Activated T-helper 2 cell treated with anti-CD3 and anti-CD28 coated beads, Interferon-gamma antibody, Interleukin-2, Interleukin-4, amounts not matched to agents 10 μg/mL and 5 μg/mL and 100 μg/mL, durations not matched to agents 14 hours and 24 hours and 36 hours (primary cell): ENCODE data around the gene CACFD1. TPM values are rescaled to one million over a fixed set of nuclear protein-coding genes. Genes with fewer than 3 reads are reported as not detected.
A peak's percentile ranks its signal among the peaks of the same experiment; 100 is the strongest.

Experiments used
- DNase-seq: peaks from one replicate; pipeline ENCODE4 v3.0.0; 2021; ENCODE audit warnings: low spot score
- H3K27ac Mint-ChIP-seq: one replicate; pipeline ENCODE4 v1.8.0; 2021; ENCODE audit warnings: mixed read lengths
- H3K27me3 Mint-ChIP-seq: one replicate; pipeline ENCODE4 v1.8.0; 2021; ENCODE audit warnings: low read depth, mixed read lengths
- H3K36me3 Mint-ChIP-seq: one replicate; pipeline ENCODE4 v1.8.0; 2021; ENCODE audit warnings: low read depth, mixed read lengths
- H3K4me1 Mint-ChIP-seq: one replicate; pipeline ENCODE4 v1.8.0; 2021; ENCODE audit warnings: low read depth, mixed read lengths
- H3K4me3 Mint-ChIP-seq: one replicate; pipeline ENCODE4 v1.8.0; 2021; ENCODE audit warnings: low read depth, mild to moderate bottlenecking, moderate library complexity, mixed read lengths
- H3K9me3 Mint-ChIP-seq: one replicate; pipeline ENCODE4 v1.8.0; 2021; ENCODE audit warnings: mixed read lengths
- intact Hi-C: fragments of 100-400 bp; cut with micrococcal nuclease; formaldehyde crosslinking; loops from one replicate; pipeline ENCODE4 v1.15.1; 2023
- total RNA-seq: library from RNA; stranded (reverse); gene quantifications from 2 replicates; pipeline ENCODE4 v1.2.3, GENCODE V29; 2022

The CACFD1 gene
- 0.46 TPM in 2 replicates for total RNA-seq

- peaks cover 6% of the 10 kb centered on the region for H3K27me3 Mint-ChIP-seq
- intact Hi-C loops = loop anchor here (2.0 kb wide), 1 partner anchor 19 kb away; the partner anchor contains the start of gene SLC2A6
- peak within 1 kb of the TSS; percentile 88 for H3K4me3 Mint-ChIP-seq
- peaks cover 3% of the 10 kb centered on the region for H3K4me1 Mint-ChIP-seq
- no peaks in the 10 kb centered on the region for H3K36me3 Mint-ChIP-seq
- H3K9me3 Mint-ChIP-seq = no peaks in the 10 kb centered on the region
- peak within 1 kb of the TSS; percentile 76 for H3K27ac Mint-ChIP-seq
- peak; percentile 84 for DNase-seq
These were observed at the start of gene CACFD1 for GRCh38 chr9:133459476-133460404. TSS of gene CACFD1 (plus strand) at chr9:133459978. CDS start at chr9:133460067, 89 bp downstream.

GRCh38 chr9:133415170-133415569 is 44.6 kb upstream of the CACFD1 start:
- no peak for DNase-seq
- Mint-ChIP-seq H3K4me1 (peaks cover 28% of the 10 kb centered on the region), H3K27ac (no peak overlapping the region), H3K4me3 (peak overlapping the region; percentile 30), H3K27me3 (no peaks in the 10 kb centered on the region), H3K36me3 (peaks cover 63% of the 10 kb centered on the region), H3K9me3 (no peaks in the 10 kb centered on the region)
- intact Hi-C loops = loop anchor here (5.0 kb wide), 1 partner anchor 68 kb away; the partner anchor contains the start of genes MED22 and RPL7A

- Mint-ChIP-seq H3K27ac (peak within 1 kb of the TSS; percentile 88), H3K9me3 (no peaks in the 10 kb centered on the region), H3K27me3 (no peaks in the 10 kb centered on the region), H3K4me1 (peaks cover 44% of the 10 kb centered on the region), H3K36me3 (peaks cover 43% of the 10 kb centered on the region), H3K4me3 (peak within 1 kb of the TSS; percentile 93)
- DNase-seq = peak; percentile 84
- intact Hi-C loops = loop anchor here (1.0 to 5.0 kb wide), 4 partner anchors 42 to 70 kb away; partner anchors contain the start of genes MED22, RPL7A, SLC2A6 and STKLD1
These were observed 42.0 kb upstream of the CACFD1 start, which contains the start of gene REXO4 for GRCh38 chr9:133417541-133418461. TSS of gene REXO4 (minus strand) at chr9:133418010. CDS start at chr9:133417844, 166 bp downstream.

- Mint-ChIP-seq H3K4me3 (peak overlapping the region; percentile 93), H3K27ac (peak overlapping the region; percentile 50), H3K9me3 (no peaks in the 10 kb centered on the region), H3K36me3 (peaks cover 31% of the 10 kb centered on the region), H3K4me1 (peaks cover 42% of the 10 kb centered on the region), H3K27me3 (no peaks in the 10 kb centered on the region)
- intact Hi-C loops = loop anchor here (2.0 to 5.0 kb wide), 3 partner anchors 48 to 72 kb away; partner anchors contain the start of genes MED22, RPL7A and SLC2A6
- no peak for DNase-seq
These were observed 40.8 kb upstream of the CACFD1 start for GRCh38 chr9:133419005-133419404.

GRCh38 chr9:133420392-133420827 is 39.4 kb upstream of the CACFD1 start:
- H3K4me3 Mint-ChIP-seq = no peak overlapping the region
- intact Hi-C loops = no loop called here

GRCh38 chr9:133421615-133422542 is 37.9 kb upstream of the CACFD1 start, which contains the start of gene ADAMTS13:
TSS of gene ADAMTS13 (plus strand) at chr9:133422367. CDS start at chr9:133422444, 77 bp downstream.
- Mint-ChIP-seq H3K27me3 (peaks cover 4% of the 10 kb centered on the region), H3K36me3 (peaks cover 4% of the 10 kb centered on the region), H3K27ac (peak within 1 kb of the TSS; percentile 62), H3K4me1 (peaks cover 29% of the 10 kb centered on the region), H3K4me3 (no peak within 1 kb of the TSS), H3K9me3 (no peaks in the 10 kb centered on the region)
- intact Hi-C loops = no loop called here
- no peak for DNase-seq

More at GRCh38 chr9:133420392-133420827, 39.4 kb upstream of the CACFD1 start:
- peak overlapping the region; percentile 68 for H3K27ac Mint-ChIP-seq
- no peak for DNase-seq
- peaks cover 41% of the 10 kb centered on the region for H3K4me1 Mint-ChIP-seq
- H3K36me3 Mint-ChIP-seq = peaks cover 17% of the 10 kb centered on the region
- H3K9me3 Mint-ChIP-seq = no peaks in the 10 kb centered on the region
- H3K27me3 Mint-ChIP-seq = no peaks in the 10 kb centered on the region

GRCh38 chr9:133423216-133423615 is 36.6 kb upstream of the CACFD1 start:
- DNase-seq = no peak
- peaks cover 28% of the 10 kb centered on the region for H3K4me1 Mint-ChIP-seq
- intact Hi-C loops = no loop called here
- no peaks in the 10 kb centered on the region for H3K36me3 Mint-ChIP-seq
- H3K9me3 Mint-ChIP-seq = no peaks in the 10 kb centered on the region
- H3K4me3 Mint-ChIP-seq = no peak overlapping the region
- no peak overlapping the region for H3K27ac Mint-ChIP-seq
- H3K27me3 Mint-ChIP-seq = peaks cover 17% of the 10 kb centered on the region

GRCh38 chr9:133424187-133424586 is 35.6 kb upstream of the CACFD1 start:
- intact Hi-C loops = no loop called here
- Mint-ChIP-seq H3K4me1 (peaks cover 19% of the 10 kb centered on the region), H3K27me3 (peaks cover 18% of the 10 kb centered on the region), H3K36me3 (no peaks in the 10 kb centered on the region), H3K27ac (no peak overlapping the region), H3K4me3 (no peak overlapping the region), H3K9me3 (no peaks in the 10 kb centered on the region)
- no peak for DNase-seq

GRCh38 chr9:133425049-133425632 is 34.6 kb upstream of the CACFD1 start:
- Mint-ChIP-seq H3K4me1 (peaks cover 17% of the 10 kb centered on the region), H3K9me3 (no peaks in the 10 kb centered on the region), H3K27me3 (peaks cover 21% of the 10 kb centered on the region), H3K36me3 (no peaks in the 10 kb centered on the region), H3K4me3 (no peak overlapping the region), H3K27ac (no peak overlapping the region)
- intact Hi-C loops = no loop called here
- DNase-seq = no peak

GRCh38 chr9:133426011-133426410 is 33.8 kb upstream of the CACFD1 start:
- H3K4me3 Mint-ChIP-seq = no peak overlapping the region
- H3K27me3 Mint-ChIP-seq = peaks cover 23% of the 10 kb centered on the region
- DNase-seq = no peak
- intact Hi-C loops = no loop called here
- H3K36me3 Mint-ChIP-seq = no peaks in the 10 kb centered on the region
- peaks cover 13% of the 10 kb centered on the region for H3K4me1 Mint-ChIP-seq
- H3K27ac Mint-ChIP-seq = no peak overlapping the region
- no peaks in the 10 kb centered on the region for H3K9me3 Mint-ChIP-seq

- Mint-ChIP-seq H3K27ac (no peak overlapping the region), H3K9me3 (no peaks in the 10 kb centered on the region), H3K4me1 (peaks cover under 1% of the 10 kb centered on the region), H3K27me3 (peaks cover 23% of the 10 kb centered on the region), H3K36me3 (no peaks in the 10 kb centered on the region), H3K4me3 (no peak overlapping the region)
- no peak for DNase-seq
- intact Hi-C loops = no loop called here
These were observed 32.0 kb upstream of the CACFD1 start for GRCh38 chr9:133427658-133428348.
